Heart right ventricle (tissue), 16 donors: ENCODE results near the gene MED4. TPM values are rescaled to one million over a fixed set of nuclear protein-coding genes. Genes with fewer than 3 reads are reported as not detected.
"Not testable (repeated sequence)": the region's sequence is repeated elsewhere in the genome, so short reads cannot be mapped to it uniquely, and the experiment has no call there.

Experiments
- ATAC-seq, 8 donors: fragments of 200-7000 bp; cut with Tn5 transposase; one replicate each; pipeline ENCODE4 v1.9.1; 2020; ENCODE audit warnings: mild to moderate bottlenecking in 8 of 8, moderate library complexity in 8 of 8, moderate number of reproducible peaks in 1 of 8
- DNase-seq, 2 donors: peaks; one replicate each; pipeline ENCODE4 v3.0.0-alpha.2; 2020
- H3K27ac ChIP-seq, 10 donors: fragments of 200-600 bp; sonication (generic) in 2 of 10; one replicate each; pipeline versions ENCODE4 v1.5.0 to v1.8.0; 2020 to 2022; ENCODE audit warnings: mild to moderate bottlenecking in 3 of 10
- H3K27me3 ChIP-seq, 7 donors: fragments of 200-600 bp; one replicate each; pipeline ENCODE4 v1.8.0; 2021 to 2022; ENCODE audit warnings: mild to moderate bottlenecking in 2 of 7
- H3K36me3 ChIP-seq, 9 donors: fragments of 200-600 bp; sonication (generic) in 1 of 9; one replicate each; pipeline versions ENCODE4 v1.5.0 to v1.8.0; 2020 to 2022; ENCODE audit warnings: mild to moderate bottlenecking in 2 of 9
- H3K4me1 ChIP-seq, 9 donors: fragments of 200-600 bp; sonication (generic) in 1 of 9; one replicate each; pipeline versions ENCODE4 v1.5.0 to v1.8.0; 2020 to 2022; ENCODE audit warnings: mild to moderate bottlenecking in 4 of 9
- H3K4me3 ChIP-seq, 10 donors: fragments of 200-600 bp; sonication (generic) in 2 of 10; one replicate each; pipeline versions ENCODE4 v1.5.0 to v1.8.0; 2020 to 2022; ENCODE audit warnings: mild to moderate bottlenecking in 7 of 10, moderate library complexity in 2 of 10
- H3K9me3 ChIP-seq, 11 donors: fragments of 200-600 bp in 10 of 11; sonication (generic) in 2 of 11; one replicate each; pipeline versions ENCODE4 v1.5.0 to v1.8.0; 2013 to 2022; ENCODE audit warnings: mild to moderate bottlenecking in 2 of 11, control low read depth in 1 of 11, moderate library complexity in 1 of 11
- CTCF ChIP-seq, 9 donors: fragments of 200-600 bp; sonication (generic) in 2 of 9; IDR thresholded peaks; one replicate each; pipeline versions ENCODE4 v1.5.0 to v1.8.0; 2021 to 2022; ENCODE audit warnings: antibody characterized with exemption in 9 of 9, mild to moderate bottlenecking in 5 of 9, moderate library complexity in 1 of 9
- WGBS, 2 donors: extraction: QIAGEN DNeasy Blood & Tissue Kit; methylation state at CpG; one replicate each; pipeline ENCODE4 v1.1.7; 2013; ENCODE audit warnings: inconsistent platforms in 1 of 2; 5-methylcytosine and 5-hydroxymethylcytosine counted together
- intact Hi-C, 10 donors: fragments of 100-400 bp; cut with DNase I; formaldehyde crosslinking; loops; one replicate each; pipeline versions ENCODE4 v1.11.1 to v1.14.2; 2022
- polyA plus RNA-seq, 2 donors: library from polyadenylated mRNA; stranded (reverse); fragments of 200-250 nt; gene quantifications; one replicate each; pipeline ENCODE4 v1.2.3, GENCODE V29; 2013
- total RNA-seq, 10 donors: library from RNA; stranded (reverse); fragmentation: NEBNext Ultra II Directional in 3 of 10; extraction: Animal tissue kit (Norgen Biotek cat#: 25700) in 3 of 10; gene quantifications; one replicate each; pipeline versions ENCODE4 v1.2.1 to v1.2.4, GENCODE V29; 2021 to 2023
- donor health status: Arrhythmogenic right ventricular cardiomyopathy.
- donor health status: ischemic (EF 13 %, LVEDD 7.1; RV severe dilation, severe dysfunction).
- donor health status: healthy with polysubstance abuse.
- donor health status: DM: no; HTN: yes; CAD: no.
- donor health status: DM: no; HTN: no; CAD: no.
- donor health status: ischemic (EF 25% LVEDD 6.9; RV normal size, moderate dysfunction).
- donor health status: ischemic (EF 25% LVEDD 5.7; RV mildly dilated, moderate dysfunction).
- donor health status: healthy.
- donor health status: DM: yes; HTN: yes; CAD: no.
- donor health status: Ischemic cardiomyopathy.
- donor health status: ischemic (EF 35%, LVEDD 5.7; RV mildly dilated, moderate dysfunction).
- donor health status: nonischemic (EF 11% LVEDD 7.7; RV severe dilation, severe dysfunction).
- donor health status: DM: yes; HTN: yes; CAD: no.
- donor health status: PGD.
- donor health status: ischemic (EF 29% LVEDD 5.4; RV normal size, mild dysfunction).
- donor health status: nonischemic (EF 23%, LVEDD 6.1; RV moderate dilation, normal function).

Gene MED4
- total and polyA plus RNA-seq, 12 donors, result 42.7 to 57.7 (median 47.5) TPM

- Histone ChIP-seq H3K4me3 (no peak overlapping the region), H3K27ac (no peak overlapping the region), H3K27me3 (no peaks in the 10 kb centered on the region), H3K9me3 (peaks cover 0 to 56% (median 32%) of the 10 kb centered on the region in 11 donors), H3K4me1 (no peaks in the 10 kb centered on the region), H3K36me3 (peaks cover 0 to 87% (median 44%) of the 10 kb centered on the region in 9 donors)
- DNase-seq (no peak), ATAC-seq (no peak)
- peak in 1 of 9 donors; percentile 9 for TF ChIP-seq CTCF (IDR thresholded peaks at IDR 0.05)
- intact Hi-C loops, result no loop called here
These were observed 26.9 kb downstream of the MED4 start for GRCh38 chr13:48068036-48068435.

GRCh38 chr13:48066310-48066989, 28.5 kb downstream of the MED4 start:
- Histone ChIP-seq H3K27me3 (no peaks in the 10 kb centered on the region), H3K9me3 (peaks cover 0 to 40% (median 30%) of the 10 kb centered on the region in 11 donors), H3K36me3 (peaks cover 0 to 80% (median 29%) of the 10 kb centered on the region in 9 donors), H3K4me1 (no peaks in the 10 kb centered on the region), H3K27ac (no peak overlapping the region), H3K4me3 (no peak overlapping the region)
- ATAC-seq, result no peak
- intact Hi-C loops, result no loop called here
- no peak for TF ChIP-seq CTCF (IDR thresholded peaks at IDR 0.05)
- DNase-seq, result no peak
- 96 to 97% methylated on average over 3 of the region's 3 CpGs for WGBS, 2 donors

GRCh38 chr13:48059951-48060350, 35.0 kb downstream of the MED4 start:
- intact Hi-C loops, ATAC-seq, H3K4me3 ChIP-seq, H3K27ac ChIP-seq, H3K27me3 ChIP-seq, DNase-seq, H3K4me1 ChIP-seq, H3K9me3 ChIP-seq: not testable (repeated sequence)
- H3K36me3 ChIP-seq, result peaks cover 0 to 32% (median 0%) of the 10 kb centered on the region in 9 donors
- 39 to 73% methylated on average over 5 of the region's 5 CpGs for WGBS, 2 donors

DNA sequence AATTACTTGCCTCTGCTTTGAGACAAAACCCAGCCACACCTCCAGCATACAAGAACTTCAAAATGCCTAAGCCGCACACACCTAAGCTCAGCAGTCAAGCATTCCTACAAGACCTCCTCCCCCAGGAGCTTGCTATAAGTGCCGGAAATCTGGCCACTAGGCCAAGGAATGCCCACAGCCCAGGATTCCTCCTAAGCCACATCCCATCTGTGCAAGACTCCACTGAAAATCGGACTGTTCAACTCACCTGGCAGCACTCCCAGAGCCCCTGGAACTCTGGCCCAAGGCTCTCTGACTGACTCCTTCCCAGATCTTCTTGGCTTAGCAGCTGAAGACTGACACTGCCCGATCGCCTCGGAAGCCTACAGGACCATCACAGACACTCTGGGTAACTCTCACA, 36.4 kb downstream of the MED4 start:
- peaks cover 0 to 34% (median 0%) of the 10 kb centered on the region in 9 donors for H3K36me3 ChIP-seq
- 96% methylated on average over 6 of the region's 6 CpGs for WGBS, 2 donors
- H3K9me3 ChIP-seq, intact Hi-C loops, H3K4me3 ChIP-seq, ATAC-seq, H3K27me3 ChIP-seq, DNase-seq, H3K27ac ChIP-seq, H3K4me1 ChIP-seq: not testable (repeated sequence)

DNA sequence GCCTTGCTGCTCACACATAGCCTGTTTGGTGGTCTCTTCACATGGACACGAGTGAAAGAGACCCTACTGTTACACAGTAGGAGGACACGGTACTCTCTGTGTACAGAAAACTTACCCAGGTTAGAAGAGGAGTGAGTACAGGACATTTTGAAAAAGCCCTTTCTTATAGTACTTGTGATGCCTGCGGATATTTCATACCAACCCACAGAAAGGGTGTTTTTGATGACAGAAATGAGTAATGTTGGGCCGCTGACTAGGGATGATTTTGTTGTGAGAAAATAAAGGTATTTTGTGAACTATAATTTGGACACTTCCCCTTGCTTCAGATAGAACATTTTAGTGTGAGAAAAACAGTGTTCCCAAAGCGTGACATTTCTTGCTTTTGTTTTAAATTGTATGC, 39.2 kb downstream of the MED4 start:
- TF ChIP-seq CTCF (IDR thresholded peaks at IDR 0.05), result no peak
- Histone ChIP-seq H3K4me1 (peaks cover 0 to 5% (median 0%) of the 10 kb centered on the region in 9 donors), H3K4me3 (no peak overlapping the region), H3K27ac (no peak overlapping the region), H3K36me3 (peaks cover 0 to 49% (median 20%) of the 10 kb centered on the region in 9 donors), H3K27me3 (no peaks in the 10 kb centered on the region), H3K9me3 (no peaks in the 10 kb centered on the region)
- 92 to 93% methylated on average over 5 of the region's 5 CpGs for WGBS, 2 donors
- intact Hi-C loops, result no loop called here
- no peak for DNase-seq
- ATAC-seq, result no peak
